Esophagus squamous epithelium (tissue), 5 donors: ENCODE measurements around the gene ANGPTL7. TPM values are rescaled to one million over a fixed set of nuclear protein-coding genes. Genes with fewer than 3 reads are reported as not detected.

ENCODE experiments used
- DNase-seq: peaks from one replicate; lab custom pipeline; 2025; lab: John Stamatoyannopoulos, UW
- H3K27ac ChIP-seq, 4 donors: fragments of 200-600 bp; sonication (generic); one replicate each; pipeline ENCODE4 v1.5.1; 2016 to 2019; ENCODE audit warnings: mild to moderate bottlenecking in 1 of 4
- H3K27me3 ChIP-seq, 4 donors: fragments of 200-600 bp; sonication (generic); 1 replicate in 3 of 4; 2 replicates in 1 of 4; pipeline versions ENCODE4 v1.5.1 to v1.6.0; 2017 to 2021; ENCODE audit warnings: antibody characterized with exemption in 1 of 4
- H3K36me3 ChIP-seq, 3 donors: fragments of 200-600 bp; sonication (generic); one replicate each; pipeline ENCODE4 v1.5.1; 2016 to 2019
- H3K4me1 ChIP-seq, 3 donors: fragments of 200-600 bp; sonication (generic); one replicate each; pipeline ENCODE4 v1.5.1; 2017 to 2019
- H3K4me3 ChIP-seq, 4 donors: fragments of 200-600 bp; sonication (generic); 1 replicate in 3 of 4; 2 replicates in 1 of 4; pipeline ENCODE4 v1.5.1; 2016 to 2019; ENCODE audit warnings: mild to moderate bottlenecking in 2 of 4, moderate library complexity in 1 of 4
- H3K9me3 ChIP-seq, 3 donors: fragments of 200-600 bp; sonication (generic); one replicate each; pipeline ENCODE4 v1.5.1; 2016 to 2019
- CTCF ChIP-seq, 6 experiments: fragments of 450-650 bp in 4 of 6; fragments of 200-600 bp in 2 of 6; sonication (generic) in 2 of 6; IDR thresholded peaks; one replicate each; pipeline ENCODE4 v1.5.1; 2016 to 2019; ENCODE audit warnings: antibody characterized with exemption in 6 of 6, mild to moderate bottlenecking in 4 of 6, moderate library complexity in 4 of 6
- POLR2A ChIP-seq, 4 donors: fragments of 450-650 bp; IDR thresholded peaks; one replicate each; pipeline ENCODE4 v1.6.1; 2017; ENCODE audit warnings: antibody characterized with exemption in 4 of 4, mild to moderate bottlenecking in 4 of 4, moderate library complexity in 3 of 4
- WGBS, 2 donors: methylation state at CpG; one replicate each; pipeline ENCODE4 v1.1.5; 2018; 5-methylcytosine and 5-hydroxymethylcytosine counted together
- intact Hi-C: fragments of 100-400 bp; cut with DNase I; formaldehyde crosslinking; loops from one replicate; pipeline ENCODE4 v1.15.0; 2022
- total RNA-seq, 4 donors: library from RNA; depleted of rRNA; stranded (reverse); fragments of >200 nt; gene quantifications; one replicate each; pipeline ENCODE4 v1.1.0, GENCODE V29; 2016
- donor health status: DM: yes; HTN: yes; CAD: no.

The ANGPTL7 gene
- total RNA-seq, 4 donors from 2014 or later: 1.2 to 1.3 TPM; not detected in 2

GRCh38 chr1:11168731-11169130 is 20.4 kb upstream of the ANGPTL7 start:
- WGBS, 2 donors: 58 to 65% methylated on average over 1 of the region's 1 CpG
- DNase-seq: no peak
- no peak for TF ChIP-seq CTCF (IDR thresholded peaks at IDR 0.05)
- no peak for TF ChIP-seq POLR2A (IDR thresholded peaks at IDR 0.05)
- peaks cover 0 to 19% (median 0%) of the 10 kb centered on the region in 3 donors for H3K36me3 ChIP-seq
- no peak overlapping the region for H3K27ac ChIP-seq
- H3K27me3 ChIP-seq: no peaks in the 10 kb centered on the region
- no peak overlapping the region for H3K4me3 ChIP-seq
- peaks cover 0 to 5% (median 0%) of the 10 kb centered on the region in 3 donors for H3K4me1 ChIP-seq
- H3K9me3 ChIP-seq: no peaks in the 10 kb centered on the region
- intact Hi-C loops: no loop called here

- Histone ChIP-seq H3K4me1 (peaks cover 0 to 5% (median 0%) of the 10 kb centered on the region in 3 donors), H3K9me3 (no peaks in the 10 kb centered on the region), H3K4me3 (no peak overlapping the region), H3K27ac (no peak overlapping the region), H3K27me3 (no peaks in the 10 kb centered on the region), H3K36me3 (peaks cover 0 to 19% (median 0%) of the 10 kb centered on the region in 3 donors)
- 54 to 67% methylated on average over 3 of the region's 3 CpGs for WGBS, 2 donors
- no peak for DNase-seq
- intact Hi-C loops: no loop called here
- TF ChIP-seq POLR2A (IDR thresholded peaks at IDR 0.05): no peak
- TF ChIP-seq CTCF (IDR thresholded peaks at IDR 0.05): no peak
Observed at GRCh38 chr1:11169202-11169601, 20.0 kb upstream of the ANGPTL7 start.

GRCh38 chr1:11170102-11170501 is 19.1 kb upstream of the ANGPTL7 start:
- Histone ChIP-seq H3K27me3 (no peaks in the 10 kb centered on the region), H3K4me1 (peaks cover 0 to 5% (median 0%) of the 10 kb centered on the region in 3 donors), H3K27ac (no peak overlapping the region), H3K4me3 (no peak overlapping the region), H3K36me3 (peaks cover 0 to 19% (median 0%) of the 10 kb centered on the region in 3 donors), H3K9me3 (no peaks in the 10 kb centered on the region)
- no peak for TF ChIP-seq POLR2A (IDR thresholded peaks at IDR 0.05)
- TF ChIP-seq CTCF (IDR thresholded peaks at IDR 0.05): no peak
- intact Hi-C loops: no loop called here
- DNase-seq: no peak
- WGBS, 2 donors: 84 to 85% methylated on average over 2 of the region's 2 CpGs

- no peaks in the 10 kb centered on the region for H3K27me3 ChIP-seq
- no peak for TF ChIP-seq POLR2A (IDR thresholded peaks at IDR 0.05)
- H3K27ac ChIP-seq: no peak overlapping the region
- no peak for DNase-seq
- no peaks in the 10 kb centered on the region for H3K9me3 ChIP-seq
- 81% methylated on average over 7 of the region's 7 CpGs for WGBS, 2 donors
- intact Hi-C loops: no loop called here
- no peak overlapping the region for H3K4me3 ChIP-seq
- peaks cover 0 to 21% (median 0%) of the 10 kb centered on the region in 3 donors for H3K4me1 ChIP-seq
- peaks cover 0 to 33% (median 0%) of the 10 kb centered on the region in 3 donors for H3K36me3 ChIP-seq
Observed at GRCh38 chr1:11174261-11174942, 14.8 kb upstream of the ANGPTL7 start.

- Histone ChIP-seq H3K9me3 (no peaks in the 10 kb centered on the region), H3K4me3 (no peak overlapping the region), H3K27ac (no peak overlapping the region), H3K27me3 (no peaks in the 10 kb centered on the region), H3K36me3 (peaks cover 0 to 44% (median 0%) of the 10 kb centered on the region in 3 donors), H3K4me1 (peaks cover 0 to 24% (median 0%) of the 10 kb centered on the region in 3 donors)
- TF ChIP-seq CTCF (IDR thresholded peaks at IDR 0.05) (no peak), POLR2A (IDR thresholded peaks at IDR 0.05) (no peak)
- DNase-seq: no peak
- intact Hi-C loops: no loop called here
- 92 to 99% methylated on average over 10 of the region's 10 CpGs for WGBS, 2 donors
Observed at GRCh38 chr1:11175461-11175860, 13.7 kb upstream of the ANGPTL7 start.
